ENCODE measurements around the gene KCNJ13. TPM values are rescaled to one million over a fixed set of nuclear protein-coding genes. Genes with fewer than 3 reads are reported as not detected.
"Not testable (repeated sequence)": the region's sequence is repeated elsewhere in the genome, so short reads cannot be mapped to it uniquely, and the experiment has no call there.

Gene KCNJ13
- polyA plus RNA-seq, 12 donors: 0.07 to 0.43 (median 0.13) TPM; not detected in 4

DNA sequence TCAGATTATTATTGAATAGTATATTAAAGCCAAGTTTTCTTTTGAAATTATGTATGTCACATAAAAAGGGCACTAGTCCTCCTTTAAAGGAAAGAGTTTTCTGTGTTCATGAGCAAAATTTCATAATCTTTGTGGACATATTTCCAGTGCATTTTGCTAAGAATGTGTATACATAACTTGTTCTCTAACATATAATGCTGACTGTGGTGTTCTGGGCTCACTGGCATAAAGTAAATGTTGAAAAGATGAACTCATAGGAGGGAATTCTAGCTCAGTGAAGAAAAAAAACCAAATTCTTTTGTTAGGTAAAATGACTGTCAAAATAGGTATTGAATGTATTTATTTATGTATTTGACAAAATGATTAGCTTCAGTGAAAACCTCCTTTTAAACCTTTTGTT lies 6.2 kb downstream of the KCNJ13 start:
- no peak for DNase-seq

DNA sequence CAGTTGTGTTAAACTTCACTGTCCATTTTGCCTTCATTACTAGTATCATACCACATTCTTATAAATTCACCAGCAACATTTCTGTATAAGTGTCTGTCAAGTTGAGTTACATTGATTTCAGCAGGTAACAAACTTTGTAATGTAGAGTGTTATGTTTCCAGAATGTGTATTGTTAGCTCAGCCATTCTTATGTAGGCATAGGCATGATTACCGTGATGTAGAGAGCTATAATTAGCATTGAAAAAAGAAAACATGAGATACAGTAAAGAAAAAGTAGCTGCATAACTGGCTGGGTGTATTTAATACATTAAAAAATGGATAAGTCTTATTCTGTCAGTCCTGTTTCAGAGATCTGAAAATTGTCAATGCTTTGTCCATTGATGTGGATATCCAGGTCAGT lies 8.5 kb downstream of the KCNJ13 start:
- DNase-seq: no peak

DNA sequence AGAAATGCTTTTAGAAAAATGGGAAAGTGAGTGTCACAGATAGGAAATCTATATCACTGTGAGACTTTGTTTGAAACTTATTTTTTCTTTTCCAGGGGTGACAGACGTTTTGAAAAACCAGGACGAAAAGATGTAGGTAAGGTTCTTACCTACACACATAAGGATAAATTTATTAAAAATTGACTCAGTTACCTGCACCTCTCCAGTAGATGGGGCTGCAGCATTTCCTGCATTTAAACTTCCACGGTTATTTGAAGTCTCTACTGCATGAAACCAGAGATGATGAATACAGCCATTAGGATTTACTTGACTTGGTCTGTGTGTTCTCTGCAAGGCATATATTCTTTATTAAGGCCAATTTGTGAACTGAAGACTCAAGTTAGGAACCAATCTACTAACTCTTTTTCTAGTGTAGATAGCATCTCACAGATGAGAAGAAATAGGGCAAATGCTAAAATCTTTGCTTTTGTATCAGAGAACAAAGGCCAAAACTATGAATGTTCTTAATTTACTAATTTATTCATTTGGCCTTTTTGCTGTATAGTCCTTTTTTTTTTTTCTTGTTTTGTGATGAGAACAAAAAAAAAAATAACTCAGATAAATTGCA lies 15.0 kb downstream of the KCNJ13 start:
- DNase-seq: no peak

DNA sequence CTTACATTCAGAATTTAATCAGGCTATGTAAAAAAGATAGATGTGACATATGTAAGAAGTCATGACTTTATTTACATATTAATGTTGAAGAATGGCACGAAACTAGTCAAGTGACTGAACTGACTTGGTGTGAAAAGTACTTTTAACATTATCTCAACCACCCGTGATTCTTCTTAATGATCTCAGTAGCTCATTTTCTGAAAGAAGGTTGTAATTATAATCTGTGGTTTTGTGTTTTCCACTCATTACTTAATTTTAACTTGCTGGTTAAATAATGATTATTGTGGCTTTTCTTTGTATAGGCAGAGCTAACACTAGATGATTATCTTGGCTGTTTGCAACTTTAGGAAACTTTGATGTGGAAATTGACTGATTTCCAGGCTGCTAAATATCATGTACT lies 18.5 kb downstream of the KCNJ13 start:
- no peak for DNase-seq

DNA sequence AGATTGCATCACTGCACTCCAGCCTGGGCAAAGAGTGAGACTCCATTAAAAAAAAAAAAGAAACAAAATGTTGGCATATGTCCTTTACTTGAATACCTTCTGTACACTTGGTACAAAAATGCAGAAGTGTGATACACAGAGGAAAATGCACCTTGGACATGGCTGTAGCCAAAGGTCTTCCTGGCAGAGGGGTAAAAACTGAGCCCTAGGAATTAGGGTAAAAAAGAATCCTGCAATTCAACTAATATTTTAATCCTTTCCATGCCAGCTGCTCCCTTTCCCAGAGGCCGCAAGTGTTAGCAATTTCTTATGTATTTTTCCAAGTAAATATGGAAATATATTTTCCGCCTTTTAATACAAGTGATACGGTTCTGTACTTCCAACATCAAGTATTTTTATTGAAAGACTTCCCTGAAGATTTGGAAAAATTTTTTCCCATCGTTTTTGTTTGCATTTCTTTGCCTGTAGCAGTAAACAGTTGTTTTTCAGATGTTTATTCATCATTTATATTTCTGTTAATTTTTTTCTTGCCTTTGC lies 26.2 kb downstream of the KCNJ13 start:
- DNase-seq: no peak

DNA sequence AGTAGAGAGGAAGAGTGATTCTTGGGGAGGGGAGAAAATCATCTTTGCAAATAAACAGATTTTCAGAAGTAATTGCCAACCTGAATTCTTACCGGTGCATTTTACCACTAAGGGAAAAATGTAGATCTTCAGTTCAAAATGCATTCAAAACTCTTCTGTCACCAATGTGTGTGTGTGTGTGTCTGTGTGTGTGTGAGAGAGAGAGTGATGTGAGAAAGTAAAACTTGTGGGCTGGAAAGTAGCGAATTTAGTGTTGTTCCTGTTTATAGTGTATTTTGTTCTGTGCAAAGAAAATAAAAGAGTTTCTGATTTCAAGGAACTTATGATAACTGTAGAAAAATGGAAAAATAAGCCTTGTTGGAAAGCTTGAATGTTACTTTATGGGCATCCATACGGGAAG lies 27.0 kb downstream of the KCNJ13 start:
- DNase-seq: no peak

DNA sequence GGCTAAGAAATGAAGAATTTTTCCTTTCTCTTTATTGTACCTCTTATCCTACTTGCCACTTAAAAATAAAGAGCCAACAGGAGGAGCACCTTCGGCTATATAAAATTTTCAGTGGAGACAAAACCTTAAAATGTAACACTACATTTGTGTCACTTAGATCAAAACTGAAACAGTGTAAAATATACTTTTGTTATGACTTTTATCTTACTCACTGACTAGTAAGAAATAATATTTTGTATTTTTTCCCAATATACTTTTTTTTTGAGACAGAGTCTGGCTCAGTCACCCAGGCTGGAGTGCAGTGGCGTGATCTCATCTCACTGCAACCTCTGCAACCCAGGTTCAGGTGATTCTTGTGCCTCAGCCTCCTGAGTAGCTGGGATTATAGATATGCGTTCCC lies 28.3 kb downstream of the KCNJ13 start:
- no peak for DNase-seq

DNA sequence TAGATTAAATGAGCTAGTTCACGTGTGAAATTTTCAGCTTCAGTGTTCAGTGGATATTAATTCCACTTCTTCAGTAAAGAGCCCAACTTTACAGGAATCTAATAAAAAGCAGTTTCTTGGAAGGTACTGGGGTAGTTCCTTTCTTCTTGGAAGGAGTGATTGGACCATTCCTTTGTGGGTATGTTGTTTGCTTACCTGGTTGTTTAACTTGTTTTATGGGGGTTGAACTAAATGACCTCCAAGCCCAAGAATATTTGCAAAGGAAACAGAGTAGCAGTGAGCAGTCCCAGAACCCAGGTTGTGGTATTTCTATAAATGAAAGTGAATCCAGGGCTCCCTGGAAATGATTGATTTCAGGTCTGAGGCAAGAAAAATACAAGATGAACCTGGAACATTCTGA lies 31.4 kb downstream of the KCNJ13 start:
- no peak for DNase-seq

DNA sequence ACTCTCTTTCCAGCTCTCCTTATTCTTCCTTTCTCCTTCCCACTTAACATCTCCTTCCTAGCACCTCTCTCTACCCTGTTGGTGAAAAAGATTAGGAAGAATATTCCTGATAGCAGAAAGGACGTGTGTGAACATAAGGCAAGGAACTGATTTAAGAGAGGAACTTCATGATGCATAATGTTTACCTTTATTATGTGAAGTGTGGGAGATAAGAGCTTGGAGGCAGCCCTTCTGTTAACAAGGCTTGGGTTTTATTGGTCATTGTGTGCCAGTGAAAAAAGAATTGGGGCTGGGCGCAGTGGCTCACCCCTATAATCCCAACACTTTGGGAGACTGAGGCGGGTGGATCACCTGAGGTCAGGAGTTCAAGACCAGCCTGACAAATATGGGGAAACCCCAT lies 34.4 kb downstream of the KCNJ13 start:
- no peak for DNase-seq

DNA sequence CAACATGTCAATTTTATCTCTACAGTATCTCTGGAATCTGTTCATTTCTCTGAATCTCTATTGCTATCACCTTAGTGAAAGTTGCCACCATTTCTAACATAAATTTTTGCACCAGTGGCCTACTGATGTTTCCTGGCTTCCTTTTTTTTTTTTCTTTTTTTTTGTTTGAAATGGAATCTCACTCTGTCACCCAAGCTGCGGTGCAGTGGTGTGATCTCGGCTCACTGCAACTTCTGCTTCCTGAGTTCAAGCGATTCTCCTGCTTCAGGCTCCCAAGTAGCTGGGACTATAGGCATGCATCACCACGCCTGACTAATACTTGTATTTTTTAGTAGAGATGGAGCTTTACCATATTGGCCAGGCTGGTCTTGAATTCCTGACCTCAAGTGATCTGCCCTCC lies 35.1 kb downstream of the KCNJ13 start:
- no peak for DNase-seq

DNA sequence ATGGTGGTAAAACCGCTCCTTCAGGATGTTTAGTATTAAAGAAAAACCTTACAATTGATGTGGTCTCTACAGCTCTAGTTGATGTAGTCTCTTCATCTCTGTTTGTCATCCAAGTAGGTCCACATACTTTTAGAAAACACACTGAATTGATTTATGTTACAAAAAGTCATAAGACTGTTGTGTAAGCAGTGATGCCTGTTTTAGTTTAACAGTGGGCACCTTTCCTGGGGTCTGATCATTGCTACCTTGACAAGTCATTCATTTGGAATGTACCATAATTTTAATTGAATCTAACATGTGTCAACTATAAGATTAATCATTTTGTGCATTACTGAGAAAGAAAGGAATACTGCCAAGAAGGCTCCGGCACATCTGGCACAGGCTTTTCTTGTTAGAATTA lies 44.9 kb downstream of the KCNJ13 start:
- peak; percentile 10 for DNase-seq

DNA sequence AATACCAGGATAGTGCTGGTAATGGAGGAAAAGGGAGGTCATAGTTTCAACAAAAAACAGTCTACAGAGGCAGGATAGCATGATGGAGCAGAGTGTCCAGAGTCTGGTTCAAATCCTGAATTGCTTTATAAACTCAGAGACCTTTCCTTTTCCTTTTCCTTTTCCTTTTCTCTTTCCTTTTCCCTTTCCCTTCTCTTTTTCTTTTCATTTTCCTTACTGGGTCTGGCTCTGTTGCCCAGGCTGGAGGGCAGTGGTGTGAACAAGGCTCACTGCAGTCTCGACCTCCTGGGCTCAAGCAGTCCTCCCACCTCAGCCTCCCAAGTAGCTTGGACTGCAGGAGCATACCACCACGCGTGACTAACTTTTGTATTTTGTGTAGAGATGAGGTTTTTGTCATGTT lies 47.6 kb downstream of the KCNJ13 start:
- DNase-seq: no peak

DNA sequence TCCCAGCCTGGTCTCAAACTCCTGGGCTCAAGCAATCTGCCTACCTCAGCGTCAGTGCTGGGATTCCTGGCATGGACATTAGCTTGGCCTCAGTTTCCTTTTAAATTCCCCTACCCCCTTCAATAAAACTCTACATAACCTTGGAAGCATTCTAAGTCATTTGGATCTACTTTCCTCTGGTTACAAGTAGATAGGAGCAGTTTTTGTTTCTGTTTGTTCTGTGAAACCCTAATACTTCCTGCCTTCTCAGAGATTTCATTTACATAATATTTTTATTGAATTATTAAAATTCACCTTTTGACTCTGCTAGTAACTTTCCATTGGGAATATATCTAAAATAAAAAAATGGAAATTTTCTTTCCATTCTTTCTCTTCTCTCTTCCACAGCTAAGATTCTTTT lies 53.3 kb downstream of the KCNJ13 start:
- no peak for DNase-seq

DNA sequence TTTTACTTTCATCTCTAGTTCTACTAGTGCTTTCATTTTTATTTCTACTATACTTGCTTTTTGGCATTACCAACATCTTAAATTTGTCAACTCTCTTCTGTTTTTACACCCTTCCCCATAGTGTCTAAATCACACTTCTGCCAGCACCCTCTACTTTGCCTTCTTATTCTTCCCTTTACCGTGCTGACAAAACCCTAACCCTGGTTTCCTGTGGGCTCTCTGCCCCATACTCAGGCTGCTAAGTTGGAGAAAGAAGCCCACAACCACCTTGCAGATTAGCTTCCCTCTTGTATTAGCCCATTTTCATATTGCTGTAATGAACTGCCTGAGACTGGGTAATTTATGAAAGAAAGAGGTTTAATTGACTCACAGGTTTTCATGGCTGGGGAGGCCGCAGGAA lies 54.5 kb downstream of the KCNJ13 start:
- DNase-seq: no peak

DNA sequence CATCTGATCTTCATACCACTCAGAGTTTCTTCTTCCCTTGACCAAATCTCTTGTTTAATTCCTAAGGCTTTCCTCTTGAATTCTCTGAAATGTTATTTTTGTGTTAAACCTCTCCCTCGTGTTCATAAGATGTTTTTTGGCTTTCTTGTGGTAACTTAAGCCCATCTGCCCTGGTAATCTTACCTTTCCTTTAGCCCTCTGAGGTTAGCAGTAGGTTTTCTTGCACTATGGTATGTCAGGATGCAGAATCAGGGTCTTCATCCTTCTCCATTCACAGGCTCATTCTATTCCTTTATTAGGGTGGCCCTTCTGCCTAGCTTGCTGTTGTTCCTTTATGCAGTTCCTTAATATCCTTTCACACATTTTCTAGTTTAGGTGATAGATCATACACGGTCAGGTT lies 55.1 kb downstream of the KCNJ13 start:
- DNase-seq: no peak

DNA sequence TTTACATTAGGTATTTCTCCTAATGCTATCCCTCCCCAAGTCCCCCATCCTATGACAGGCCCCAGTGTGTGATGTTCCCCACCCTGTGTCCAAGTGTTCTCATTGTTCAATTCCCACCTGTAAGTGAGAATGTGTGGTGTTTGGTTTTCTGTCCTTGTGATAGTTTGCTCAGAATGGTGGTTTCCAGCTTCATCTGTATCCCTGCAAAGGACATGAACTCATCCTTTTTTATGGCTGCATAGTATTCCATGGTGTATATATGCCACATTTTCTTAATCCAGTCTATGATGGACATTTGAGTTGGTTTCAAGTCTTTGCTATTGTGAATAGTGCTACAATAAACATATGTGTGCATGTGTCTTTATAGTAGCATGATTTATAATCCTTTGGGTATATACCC lies 56.3 kb downstream of the KCNJ13 start:
- DNase-seq: not testable (repeated sequence)

Other genes with a start within 250 kb of the KCNJ13 start
- gene CHRNG, start 236.9 kb downstream of the KCNJ13 start, polyA plus RNA-seq (ENCODE audit: insufficient read length in 12 of 12): 100 to 1,000 TPM in 8 of 12 donors, 10 to 100 TPM in 4; 54.4 to 516 (median 119) TPM
- 1 to 10 TPM in 11 of 12 donors, not detected in 1; 4.0 to 9.1 (median 6.8) TPM for gene TIGD1, start 226.0 kb downstream of the KCNJ13 start, polyA plus RNA-seq (ENCODE audit: insufficient read length in 12 of 12)
- 100 to 1,000 TPM in 9 of 12 donors, 10 to 100 TPM in 2, not detected in 1; 72.7 to 141 (median 118) TPM for gene EIF4E2, start 225.9 kb downstream of the KCNJ13 start, polyA plus RNA-seq (ENCODE audit: insufficient read length in 12 of 12)
- 10 to 100 TPM in 11 of 12 donors, not detected in 1; 14.9 to 41.7 (median 29.6) TPM for gene EFHD1, start 143.0 kb downstream of the KCNJ13 start, polyA plus RNA-seq (ENCODE audit: insufficient read length in 12 of 12)
- gene GIGYF2, start 79.2 kb downstream of the KCNJ13 start, polyA plus RNA-seq (ENCODE audit: insufficient read length in 12 of 12): 10 to 100 TPM in 11 of 12 donors, not detected in 1; 36.5 to 71.9 (median 42.4) TPM
- gene SNORC, start 93.7 kb upstream of the KCNJ13 start, polyA plus RNA-seq (ENCODE audit: insufficient read length in 12 of 12): 10 to 100 TPM in 1 of 12 donors, 1 to 10 TPM in 7, under 1 TPM in 3, not detected in 1; 0.45 to 11.2 (median 1.6) TPM
- gene NGEF, start 236.7 kb upstream of the KCNJ13 start, polyA plus RNA-seq (ENCODE audit: insufficient read length in 12 of 12): 1 to 10 TPM in 9 of 12 donors, under 1 TPM in 1, not detected in 2; 0.81 to 7.1 (median 1.6) TPM

All from muscle of arm (tissue), 12 donors.